Hepatocyte (in vitro differentiated cells): Measurements from ENCODE around the gene IGF1. TPM values are rescaled to one million over a fixed set of nuclear protein-coding genes. Genes with fewer than 3 reads are reported as not detected.

ENCODE experiments used
- DNase-seq: peaks from one replicate; pipeline ENCODE4 v3.0.0-alpha.2; 2016; ENCODE audit warnings: low spot score
- H2AFZ ChIP-seq: fragments of 200-600 bp; sonication (generic); 2 replicates; pipeline ENCODE4 v1.6.0; 2016; ENCODE audit warnings: antibody characterized with exemption, mild to moderate bottlenecking
- H3K27ac ChIP-seq: fragments of 200-600 bp; sonication (generic); 2 replicates; pipeline ENCODE4 v1.5.1; 2016; ENCODE audit warnings: mild to moderate bottlenecking
- H3K27me3 ChIP-seq: fragments of 200-600 bp; sonication (generic); 2 replicates; pipeline ENCODE4 v1.6.1; 2016
- H3K36me3 ChIP-seq: fragments of 200-600 bp; sonication (generic); replicated peaks from 2 replicates; pipeline ENCODE4 v1.5.1; 2016; ENCODE audit warnings: low read depth; ENCODE audit not compliant: insufficient read depth
- H3K4me1 ChIP-seq: fragments of 200-600 bp; sonication (generic); 2 replicates; pipeline ENCODE4 v1.5.1; 2016; ENCODE audit warnings: mild to moderate bottlenecking, moderate library complexity; ENCODE audit not compliant: insufficient read depth
- H3K4me2 ChIP-seq: fragments of 200-600 bp; sonication (generic); 2 replicates; pipeline ENCODE4 v1.6.0; 2016
- H3K4me3 ChIP-seq: fragments of 200-600 bp; sonication (generic); 2 replicates; pipeline ENCODE4 v1.5.1; 2016; ENCODE audit warnings: mild to moderate bottlenecking
- H3K79me2 ChIP-seq: fragments of 200-600 bp; sonication (generic); 2 replicates; pipeline ENCODE4 v1.6.0; 2017; ENCODE audit warnings: mild to moderate bottlenecking
- H3K9me2 ChIP-seq: fragments of 200-600 bp; sonication (generic); replicated peaks from 2 replicates; pipeline ENCODE4 v1.6.0; 2017; ENCODE audit warnings: mild to moderate bottlenecking; ENCODE audit not compliant: insufficient read depth
- H3K9me3 ChIP-seq: fragments of 200-600 bp; sonication (generic); 2 replicates; pipeline ENCODE4 v1.5.1; 2016; ENCODE audit warnings: low read depth, mild to moderate bottlenecking
- H4K20me1 ChIP-seq: fragments of 200-600 bp; sonication (generic); 2 replicates; pipeline ENCODE4 v1.6.0; 2016; ENCODE audit warnings: mild to moderate bottlenecking; ENCODE audit not compliant: insufficient read depth, poor library complexity, severe bottlenecking
- EZH2 ChIP-seq: fragments of 200-600 bp; sonication (generic); IDR thresholded peaks from 2 replicates; pipeline ENCODE4 v1.6.1; 2016; ENCODE audit warnings: antibody characterized with exemption, mild to moderate bottlenecking, borderline replicate concordance
- EZH2phosphoT487 ChIP-seq: fragments of 200-600 bp; sonication (generic); IDR thresholded peaks from one replicate; pipeline ENCODE4 v1.6.1; 2018; ENCODE audit warnings: antibody characterized with exemption, mild to moderate bottlenecking, low read depth, moderate library complexity; ENCODE audit not compliant: unreplicated experiment, severe bottlenecking
- WGBS: methylation state at CpG from one replicate; pipeline ENCODE4 v1.1.6; 2016; ENCODE audit warnings: low lambda C conversion rate; ENCODE audit errors: missing lambda C conversion rate; 5-methylcytosine and 5-hydroxymethylcytosine counted together
- polyA plus RNA-seq: library from polyadenylated mRNA; unstranded; fragments of >200 nt; fragmentation: Nextera tagmentation; extraction: Ambion mirVana; gene quantifications from 2 replicates; pipeline ENCODE4 v1.2.1, GENCODE V29; 2016
- total RNA-seq: library from RNA; depleted of rRNA; stranded (reverse); fragments of >200 nt; gene quantifications from 2 replicates; pipeline ENCODE4 v1.2.3, GENCODE V29; 2014
- TF ChIP-seq, protein P1 (sequence below): fragments of 200-600 bp; sonication (generic); IDR thresholded peaks from 2 replicates; pipeline ENCODE4 v1.5.1; 2016; ENCODE audit warnings: antibody characterized with exemption, mild to moderate bottlenecking; ENCODE audit not compliant: poor library complexity

The IGF1 gene
- total and polyA plus RNA-seq, 2 experiments from 2014 or later: 10.0 to 12.0 TPM

DNA sequence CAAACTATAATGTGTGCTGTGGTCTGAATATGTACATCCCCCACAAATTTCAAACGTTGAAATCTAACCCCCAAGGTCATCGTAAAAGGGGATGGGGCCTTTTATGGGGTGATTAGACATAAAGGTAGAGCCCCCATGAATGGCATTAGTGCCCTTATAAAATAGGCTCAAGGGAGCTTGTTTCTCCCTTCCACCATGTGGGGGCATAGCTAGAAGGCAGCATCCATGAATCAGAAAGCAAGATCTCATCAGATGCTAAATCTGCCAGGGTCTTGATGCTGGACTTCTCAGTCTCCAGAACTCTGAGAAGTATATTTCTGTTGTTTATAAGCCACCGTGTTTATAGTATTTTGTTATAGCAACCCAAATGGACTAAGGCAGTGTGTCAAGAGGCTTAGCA is 33.4 kb upstream of the IGF1 start:
- H3K4me3 ChIP-seq: no peak overlapping the region
- 57% methylated on average over 3 of the region's 3 CpGs for WGBS
- no peaks in the 10 kb centered on the region for H3K4me1 ChIP-seq
- no peaks in the 10 kb centered on the region for H3K27me3 ChIP-seq
- no peak for DNase-seq
- no peaks in the 10 kb centered on the region for H4K20me1 ChIP-seq
- no peaks in the 10 kb centered on the region for H3K36me3 ChIP-seq
- H2AFZ ChIP-seq: no peak overlapping the region
- no peaks in the 10 kb centered on the region for H3K79me2 ChIP-seq
- H3K9me3 ChIP-seq: no peaks in the 10 kb centered on the region
- no peak overlapping the region for H3K4me2 ChIP-seq
- H3K27ac ChIP-seq: no peak overlapping the region
- H3K9me2 ChIP-seq: no peaks in the 10 kb centered on the region
- TF ChIP-seq, protein P1, sequence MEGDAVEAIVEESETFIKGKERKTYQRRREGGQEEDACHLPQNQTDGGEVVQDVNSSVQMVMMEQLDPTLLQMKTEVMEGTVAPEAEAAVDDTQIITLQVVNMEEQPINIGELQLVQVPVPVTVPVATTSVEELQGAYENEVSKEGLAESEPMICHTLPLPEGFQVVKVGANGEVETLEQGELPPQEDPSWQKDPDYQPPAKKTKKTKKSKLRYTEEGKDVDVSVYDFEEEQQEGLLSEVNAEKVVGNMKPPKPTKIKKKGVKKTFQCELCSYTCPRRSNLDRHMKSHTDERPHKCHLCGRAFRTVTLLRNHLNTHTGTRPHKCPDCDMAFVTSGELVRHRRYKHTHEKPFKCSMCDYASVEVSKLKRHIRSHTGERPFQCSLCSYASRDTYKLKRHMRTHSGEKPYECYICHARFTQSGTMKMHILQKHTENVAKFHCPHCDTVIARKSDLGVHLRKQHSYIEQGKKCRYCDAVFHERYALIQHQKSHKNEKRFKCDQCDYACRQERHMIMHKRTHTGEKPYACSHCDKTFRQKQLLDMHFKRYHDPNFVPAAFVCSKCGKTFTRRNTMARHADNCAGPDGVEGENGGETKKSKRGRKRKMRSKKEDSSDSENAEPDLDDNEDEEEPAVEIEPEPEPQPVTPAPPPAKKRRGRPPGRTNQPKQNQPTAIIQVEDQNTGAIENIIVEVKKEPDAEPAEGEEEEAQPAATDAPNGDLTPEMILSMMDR: no peak
- TF ChIP-seq EZH2: no peak
- no peak for TF ChIP-seq EZH2phosphoT487

DNA sequence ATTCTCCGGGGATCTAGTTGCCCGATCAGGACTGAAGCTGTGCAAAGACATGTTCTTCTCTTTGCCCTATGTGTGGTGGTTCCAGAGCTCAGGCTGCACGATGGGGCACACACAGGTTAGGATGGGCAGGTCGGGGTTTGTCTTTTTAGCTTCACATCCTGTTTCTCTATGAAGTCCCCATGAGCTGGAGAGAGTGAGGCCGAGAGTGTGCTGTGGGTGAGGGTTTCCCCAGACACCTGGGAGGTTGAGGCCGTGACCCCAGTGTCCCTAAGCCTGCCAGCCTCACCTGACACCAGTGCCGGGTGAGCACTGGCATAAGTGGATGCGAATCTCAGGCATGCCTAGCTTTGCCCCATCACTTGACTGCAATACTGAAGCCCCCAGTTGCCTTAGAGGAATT is 32.9 kb upstream of the IGF1 start:
- H4K20me1 ChIP-seq: no peaks in the 10 kb centered on the region
- DNase-seq: no peak
- H3K79me2 ChIP-seq: no peaks in the 10 kb centered on the region
- no peaks in the 10 kb centered on the region for H3K4me1 ChIP-seq
- no peak overlapping the region for H3K4me2 ChIP-seq
- WGBS: 77% methylated on average over 8 of the region's 8 CpGs
- no peaks in the 10 kb centered on the region for H3K27me3 ChIP-seq
- no peaks in the 10 kb centered on the region for H3K9me2 ChIP-seq
- no peak overlapping the region for H3K27ac ChIP-seq
- no peaks in the 10 kb centered on the region for H3K9me3 ChIP-seq
- H3K36me3 ChIP-seq: no peaks in the 10 kb centered on the region
- H3K4me3 ChIP-seq: no peak overlapping the region
- TF ChIP-seq, protein P1: no peak
- no peak for TF ChIP-seq EZH2
- no peak for TF ChIP-seq EZH2phosphoT487
- H2AFZ ChIP-seq: no peak overlapping the region

DNA sequence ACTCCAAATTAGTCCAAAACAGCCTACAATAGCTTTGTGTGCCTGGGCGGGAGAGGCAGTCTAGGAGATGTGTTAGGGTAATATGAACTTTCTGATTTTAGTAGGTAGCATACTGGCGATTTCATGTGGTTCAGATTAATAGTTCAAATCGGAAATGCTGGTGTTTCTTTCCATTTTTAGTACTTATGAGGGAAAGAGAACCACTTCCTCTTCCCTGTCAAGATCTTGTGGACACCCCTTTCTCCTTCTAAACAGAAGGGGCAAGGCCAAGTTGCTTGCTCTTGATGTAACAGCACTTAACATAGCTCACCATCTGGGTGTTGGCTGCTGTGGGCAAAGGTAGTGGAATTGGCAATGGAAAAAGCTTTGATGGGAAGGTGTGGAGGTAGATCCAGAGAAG is 32.2 kb upstream of the IGF1 start:
- H3K9me3 ChIP-seq: no peaks in the 10 kb centered on the region
- 90% methylated on average over 3 of the region's 3 CpGs for WGBS
- no peak overlapping the region for H2AFZ ChIP-seq
- TF ChIP-seq EZH2phosphoT487: no peak
- no peak overlapping the region for H3K4me3 ChIP-seq
- no peak for DNase-seq
- H3K4me2 ChIP-seq: no peak overlapping the region
- no peaks in the 10 kb centered on the region for H3K4me1 ChIP-seq
- H3K9me2 ChIP-seq: no peaks in the 10 kb centered on the region
- no peaks in the 10 kb centered on the region for H3K27me3 ChIP-seq
- H3K36me3 ChIP-seq: no peaks in the 10 kb centered on the region
- no peak overlapping the region for H3K27ac ChIP-seq
- no peaks in the 10 kb centered on the region for H3K79me2 ChIP-seq
- H4K20me1 ChIP-seq: no peaks in the 10 kb centered on the region

DNA sequence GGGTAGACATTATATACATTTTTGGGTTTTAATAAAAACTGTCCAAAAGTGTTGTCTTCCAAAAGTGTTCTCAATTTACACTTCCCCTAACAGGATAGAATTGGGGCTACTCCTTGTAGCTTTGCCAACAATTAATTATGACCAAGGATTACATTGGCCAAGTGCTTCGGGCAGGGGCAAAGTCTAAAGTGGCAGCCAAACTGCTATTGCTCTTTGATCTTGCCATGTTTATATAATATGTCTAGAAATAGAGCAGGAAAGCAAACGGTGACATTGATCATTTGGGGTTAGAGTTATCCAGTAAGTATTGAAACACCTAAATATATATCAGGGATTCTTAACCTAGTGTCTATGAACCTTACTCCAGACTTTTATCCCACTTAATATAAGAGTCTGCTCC is 31.2 kb upstream of the IGF1 start:
- H3K9me2 ChIP-seq: no peaks in the 10 kb centered on the region
- H3K36me3 ChIP-seq: no peaks in the 10 kb centered on the region
- no peaks in the 10 kb centered on the region for H3K4me1 ChIP-seq
- 42% methylated on average over 2 of the region's 2 CpGs for WGBS
- no peak for DNase-seq
- no peaks in the 10 kb centered on the region for H3K9me3 ChIP-seq
- H3K27me3 ChIP-seq: no peaks in the 10 kb centered on the region
- TF ChIP-seq, protein P1: no peak
- TF ChIP-seq EZH2: no peak
- H2AFZ ChIP-seq: no peak overlapping the region
- H4K20me1 ChIP-seq: no peaks in the 10 kb centered on the region
- no peak overlapping the region for H3K4me2 ChIP-seq
- no peak overlapping the region for H3K27ac ChIP-seq
- no peaks in the 10 kb centered on the region for H3K79me2 ChIP-seq
- no peak overlapping the region for H3K4me3 ChIP-seq
